Nephron (organoid): ENCODE measurements around the gene NOLC1.

Source experiments
- H3K27ac Mint-ChIP-seq, 3 experiments: 2 replicates each; pipeline ENCODE4 v1.8.0; 2020; ENCODE audit warnings: mixed read lengths in 3 of 3, mild to moderate bottlenecking in 2 of 3, moderate library complexity in 1 of 3
- H3K27me3 Mint-ChIP-seq: 2 replicates; pipeline ENCODE4 v1.8.0; 2021; ENCODE audit warnings: low read depth, mild to moderate bottlenecking, moderate library complexity, mixed read lengths
- H3K36me3 Mint-ChIP-seq: 2 replicates; pipeline ENCODE4 v1.8.0; 2020; ENCODE audit warnings: low read depth, mixed read lengths
- H3K4me1 Mint-ChIP-seq: 2 replicates; pipeline ENCODE4 v1.8.0; 2020; ENCODE audit warnings: mixed read lengths
- H3K4me3 Mint-ChIP-seq, 3 experiments: 2 replicates each; pipeline ENCODE4 v1.8.0; 2020; ENCODE audit warnings: mild to moderate bottlenecking in 3 of 3, mixed read lengths in 3 of 3, moderate library complexity in 2 of 3
- H3K9me3 Mint-ChIP-seq: 2 replicates; pipeline ENCODE4 v1.8.0; 2020; ENCODE audit warnings: mixed read lengths
- TF ChIP-seq, protein P1 (sequence below), 3 experiments: fragments of 200-600 bp; sonication (generic); IDR thresholded peaks; one replicate each; pipeline ENCODE4 v1.5.0; 2021; ENCODE audit warnings: antibody characterized with exemption in 3 of 3; ENCODE audit not compliant: unreplicated experiment in 3 of 3

NOLC1 gene

GRCh38 chr10:102132193-102132562 lies 20.0 kb upstream of the NOLC1 start:
- TF ChIP-seq, protein P1, sequence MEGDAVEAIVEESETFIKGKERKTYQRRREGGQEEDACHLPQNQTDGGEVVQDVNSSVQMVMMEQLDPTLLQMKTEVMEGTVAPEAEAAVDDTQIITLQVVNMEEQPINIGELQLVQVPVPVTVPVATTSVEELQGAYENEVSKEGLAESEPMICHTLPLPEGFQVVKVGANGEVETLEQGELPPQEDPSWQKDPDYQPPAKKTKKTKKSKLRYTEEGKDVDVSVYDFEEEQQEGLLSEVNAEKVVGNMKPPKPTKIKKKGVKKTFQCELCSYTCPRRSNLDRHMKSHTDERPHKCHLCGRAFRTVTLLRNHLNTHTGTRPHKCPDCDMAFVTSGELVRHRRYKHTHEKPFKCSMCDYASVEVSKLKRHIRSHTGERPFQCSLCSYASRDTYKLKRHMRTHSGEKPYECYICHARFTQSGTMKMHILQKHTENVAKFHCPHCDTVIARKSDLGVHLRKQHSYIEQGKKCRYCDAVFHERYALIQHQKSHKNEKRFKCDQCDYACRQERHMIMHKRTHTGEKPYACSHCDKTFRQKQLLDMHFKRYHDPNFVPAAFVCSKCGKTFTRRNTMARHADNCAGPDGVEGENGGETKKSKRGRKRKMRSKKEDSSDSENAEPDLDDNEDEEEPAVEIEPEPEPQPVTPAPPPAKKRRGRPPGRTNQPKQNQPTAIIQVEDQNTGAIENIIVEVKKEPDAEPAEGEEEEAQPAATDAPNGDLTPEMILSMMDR (IDR thresholded peaks at IDR 0.05; ENCODE audit: unreplicated experiment in 3 of 3), result no peak
- Mint-ChIP-seq H3K27ac (peak overlapping the region; percentile 93 to 97 (median 96)), H3K9me3 (no peaks in the 10 kb centered on the region), H3K36me3 (peaks cover 3% of the 10 kb centered on the region), H3K27me3 (peaks cover 3% of the 10 kb centered on the region), H3K4me1 (peaks cover 39% of the 10 kb centered on the region), H3K4me3 (peak overlapping the region; percentile 93 to 98 (median 96))

GRCh38 chr10:102132563-102133372 lies 19.4 kb upstream of the NOLC1 start, which contains the start of gene PPRC1:
TSS of gene PPRC1 (plus strand) at chr10:102133040. CDS start at chr10:102133069, 29 bp downstream.
- Mint-ChIP-seq H3K9me3 (no peaks in the 10 kb centered on the region), H3K4me1 (peaks cover 45% of the 10 kb centered on the region)

GRCh38 chr10:102133373-102134195 lies 18.6 kb upstream of the NOLC1 start:
- Mint-ChIP-seq H3K27ac (peak overlapping the region; percentile 93 to 97 (median 96)), H3K9me3 (no peaks in the 10 kb centered on the region), H3K4me1 (peaks cover 45% of the 10 kb centered on the region), H3K27me3 (peaks cover 3% of the 10 kb centered on the region), H3K4me3 (peak overlapping the region; percentile 93 to 98 (median 96)), H3K36me3 (peaks cover 7% of the 10 kb centered on the region)
- TF ChIP-seq, protein P1 (IDR thresholded peaks at IDR 0.05; ENCODE audit: unreplicated experiment in 3 of 3), result no peak

More at GRCh38 chr10:102132563-102133372, 19.4 kb upstream of the NOLC1 start, which contains the start of gene PPRC1:
- peaks cover 3% of the 10 kb centered on the region for H3K36me3 Mint-ChIP-seq
- TF ChIP-seq, protein P1 (IDR thresholded peaks at IDR 0.05; ENCODE audit: unreplicated experiment in 3 of 3), result peak; percentile 98 to 99 (median 98)
- H3K27ac Mint-ChIP-seq, result peak within 1 kb of the TSS; percentile 93 to 97 (median 96)
- peaks cover 3% of the 10 kb centered on the region for H3K27me3 Mint-ChIP-seq
- H3K4me3 Mint-ChIP-seq, result peak within 1 kb of the TSS; percentile 93 to 98 (median 96)

- H3K9me3 Mint-ChIP-seq, result no peaks in the 10 kb centered on the region
- TF ChIP-seq, protein P1 (IDR thresholded peaks at IDR 0.05; ENCODE audit: unreplicated experiment in 3 of 3), result no peak
- H3K4me3 Mint-ChIP-seq, result peak overlapping the region; percentile 93 to 98 (median 96)
- H3K36me3 Mint-ChIP-seq, result peaks cover 15% of the 10 kb centered on the region
- peak overlapping the region; percentile 93 to 97 (median 96) for H3K27ac Mint-ChIP-seq
- peaks cover 45% of the 10 kb centered on the region for H3K4me1 Mint-ChIP-seq
- peaks cover 3% of the 10 kb centered on the region for H3K27me3 Mint-ChIP-seq
Measured at GRCh38 chr10:102134416-102134815, 17.8 kb upstream of the NOLC1 start.

GRCh38 chr10:102135956-102136526 lies 16.1 kb upstream of the NOLC1 start:
- peak overlapping the region; percentile 55 to 73 (median 55) for H3K4me3 Mint-ChIP-seq
- peaks cover 32% of the 10 kb centered on the region for H3K36me3 Mint-ChIP-seq

More at GRCh38 chr10:102135956-102136526, 16.1 kb upstream of the NOLC1 start:
- TF ChIP-seq, protein P1 (IDR thresholded peaks at IDR 0.05; ENCODE audit: unreplicated experiment in 3 of 3), result no peak
- no peaks in the 10 kb centered on the region for H3K27me3 Mint-ChIP-seq
- peaks cover 45% of the 10 kb centered on the region for H3K4me1 Mint-ChIP-seq
- no peaks in the 10 kb centered on the region for H3K9me3 Mint-ChIP-seq
- peak overlapping the region; percentile 2 to 50 (median 4) for H3K27ac Mint-ChIP-seq
